PC-3 (cell line): ENCODE measurements around the gene EPS8. TPM values are rescaled to one million over a fixed set of nuclear protein-coding genes. Genes with fewer than 3 reads are reported as not detected.

Experiments
- ATAC-seq: fragments of 200-7000 bp; cut with Tn5 transposase; 2 replicates; pipeline ENCODE4 v1.9.1; 2020; ENCODE audit warnings: mild to moderate bottlenecking, moderate library complexity
- BruUV-seq: library from RNA; stranded (reverse); fragments of 400-500 nt; replicated peaks from 2 replicates; lab custom pipeline; 2021; lab: Mats Ljungman, UMichigan
- CTCF ChIA-PET: fragments of 300-600 bp; sonication (Branson Sonifier 250); formaldehyde crosslinking; loops from one replicate; lab custom pipeline; 2022; ENCODE audit warnings: antibody characterized with exemption; lab: Charles Lee
- POLR2A ChIA-PET: fragments of 300-600 bp; sonication (Branson Sonifier 250); formaldehyde crosslinking; loops from one replicate; lab custom pipeline; 2022; ENCODE audit warnings: antibody characterized with exemption; ENCODE audit not compliant: unreplicated experiment; lab: Charles Lee
- DNase-seq: peaks from one replicate; pipeline ENCODE4 v3.0.0-alpha.2; 2015
- H2AFZ ChIP-seq: fragments of 300-600 bp; sonication (generic); 2 replicates; pipeline ENCODE4 v1.6.0; 2016; ENCODE audit warnings: antibody characterized with exemption, low read length
- H3F3A ChIP-seq: fragments of 300-600 bp; sonication (generic); one replicate; pipeline ENCODE4 v1.6.0; 2017; ENCODE audit warnings: antibody characterized with exemption, low read length, control low read depth, mild to moderate bottlenecking; ENCODE audit not compliant: unreplicated experiment
- H3K27ac ChIP-seq: fragments of 300-600 bp; sonication (generic); 2 replicates; pipeline ENCODE4 v1.5.1; 2016; ENCODE audit warnings: mild to moderate bottlenecking, low read length
- H3K27me3 ChIP-seq: fragments of 300-600 bp; sonication (generic); 2 replicates; pipeline ENCODE4 v1.6.1; 2016; ENCODE audit warnings: low read length, mixed read lengths
- H3K36me3 ChIP-seq: fragments of 300-600 bp; sonication (generic); 2 replicates; pipeline ENCODE4 v1.6.1; 2016; ENCODE audit warnings: low read depth, mixed run types, low read length, mixed read lengths
- H3K4me1 ChIP-seq: fragments of 300-600 bp; sonication (generic); 2 replicates; pipeline ENCODE4 v1.5.1; 2016; ENCODE audit warnings: low read length; ENCODE audit not compliant: insufficient read depth
- H3K4me2 ChIP-seq: fragments of 300-600 bp; sonication (generic); 2 replicates; pipeline ENCODE4 v1.6.0; 2016; ENCODE audit warnings: low read length
- H3K4me3 ChIP-seq: fragments of 300-600 bp; sonication (generic); 2 replicates; pipeline ENCODE4 v1.5.1; 2016; ENCODE audit warnings: mild to moderate bottlenecking, low read length, mixed read lengths
- H3K79me2 ChIP-seq: fragments of 300-600 bp; sonication (generic); 2 replicates; pipeline ENCODE4 v1.6.1; 2017; ENCODE audit warnings: low read length, mixed read lengths
- H3K9ac ChIP-seq: fragments of 300-600 bp; sonication (generic); 2 replicates; pipeline ENCODE4 v1.6.0; 2016; ENCODE audit warnings: mild to moderate bottlenecking, low read length
- H3K9me2 ChIP-seq: fragments of 300-600 bp; sonication (generic); replicated peaks from 2 replicates; pipeline ENCODE4 v1.6.1; 2016; ENCODE audit warnings: mixed run types, low read length, mixed read lengths
- H3K9me3 ChIP-seq: fragments of 300-600 bp; sonication (generic); 2 replicates; pipeline ENCODE4 v1.6.1; 2016; ENCODE audit warnings: low read length, mixed read lengths
- H4K20me1 ChIP-seq: fragments of 300-600 bp; sonication (generic); 2 replicates; pipeline ENCODE4 v1.6.1; 2016; ENCODE audit warnings: low read length, mixed read lengths
- EZH2 ChIP-seq: fragments of 300-600 bp; sonication (generic); IDR thresholded peaks from one replicate; pipeline ENCODE4 v1.6.1; 2017; ENCODE audit warnings: antibody characterized with exemption, mild to moderate bottlenecking, low read length; ENCODE audit not compliant: unreplicated experiment
- EZH2phosphoT487 ChIP-seq: fragments of 300-600 bp; sonication (generic); IDR thresholded peaks from 2 replicates; pipeline ENCODE4 v1.6.1; 2018; ENCODE audit warnings: mild to moderate bottlenecking, antibody characterized with exemption, low read length, borderline replicate concordance
- intact Hi-C: fragments of 100-400 bp; cut with micrococcal nuclease; formaldehyde crosslinking; loops from 2 replicates; pipeline ENCODE4 v1.9.0; 2023
- total RNA-seq: library from RNA; depleted of rRNA; stranded (reverse); fragments of >200 nt; gene quantifications from 2 replicates; pipeline ENCODE4 v1.2.3, GENCODE V29; 2014
- TF ChIP-seq, protein P1 (sequence below): fragments of 300-600 bp; sonication (generic); conservative IDR thresholded peaks from 2 replicates; pipeline ENCODE4 v1.5.1; 2017; ENCODE audit warnings: antibody characterized with exemption, low read depth, mild to moderate bottlenecking, low read length

The EPS8 gene
- total RNA-seq, 1 experiment from 2014 or later = 47.4 TPM

GRCh38 chr12:15608941-15609340, 180.2 kb downstream of the EPS8 start:
- Histone ChIP-seq H3K4me3 (no peak overlapping the region), H3K9me3 (no peaks in the 10 kb centered on the region), H2AFZ (no peak overlapping the region), H3K4me1 (peaks cover 4% of the 10 kb centered on the region; the same call in 1 of the 2 replicates), H3F3A (no peaks in the 10 kb centered on the region), H3K4me2 (no peak overlapping the region), H4K20me1 (no peaks in the 10 kb centered on the region), H3K9me2 (no peaks in the 10 kb centered on the region), H3K79me2 (no peaks in the 10 kb centered on the region), H3K27ac (no peak overlapping the region), H3K9ac (no peak overlapping the region), H3K36me3 (no peaks in the 10 kb centered on the region), H3K27me3 (no peaks in the 10 kb centered on the region)
- intact Hi-C loops = no loop called here
- ChIA-PET CTCF (no interaction called here), POLR2A (no interaction called here)
- TF ChIP-seq, protein P1, sequence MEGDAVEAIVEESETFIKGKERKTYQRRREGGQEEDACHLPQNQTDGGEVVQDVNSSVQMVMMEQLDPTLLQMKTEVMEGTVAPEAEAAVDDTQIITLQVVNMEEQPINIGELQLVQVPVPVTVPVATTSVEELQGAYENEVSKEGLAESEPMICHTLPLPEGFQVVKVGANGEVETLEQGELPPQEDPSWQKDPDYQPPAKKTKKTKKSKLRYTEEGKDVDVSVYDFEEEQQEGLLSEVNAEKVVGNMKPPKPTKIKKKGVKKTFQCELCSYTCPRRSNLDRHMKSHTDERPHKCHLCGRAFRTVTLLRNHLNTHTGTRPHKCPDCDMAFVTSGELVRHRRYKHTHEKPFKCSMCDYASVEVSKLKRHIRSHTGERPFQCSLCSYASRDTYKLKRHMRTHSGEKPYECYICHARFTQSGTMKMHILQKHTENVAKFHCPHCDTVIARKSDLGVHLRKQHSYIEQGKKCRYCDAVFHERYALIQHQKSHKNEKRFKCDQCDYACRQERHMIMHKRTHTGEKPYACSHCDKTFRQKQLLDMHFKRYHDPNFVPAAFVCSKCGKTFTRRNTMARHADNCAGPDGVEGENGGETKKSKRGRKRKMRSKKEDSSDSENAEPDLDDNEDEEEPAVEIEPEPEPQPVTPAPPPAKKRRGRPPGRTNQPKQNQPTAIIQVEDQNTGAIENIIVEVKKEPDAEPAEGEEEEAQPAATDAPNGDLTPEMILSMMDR = no peak
- TF ChIP-seq EZH2 (no peak), EZH2phosphoT487 (no peak)
- no TSS peak for BruUV-seq
- DNase-seq (no peak), ATAC-seq (no peak)

GRCh38 chr12:15608406-15608805, 180.8 kb downstream of the EPS8 start:
- Histone ChIP-seq H3K4me1 (peaks cover 4% of the 10 kb centered on the region; the same call in 1 of the 2 replicates), H3K27me3 (no peaks in the 10 kb centered on the region), H3K9ac (no peak overlapping the region), H3K9me3 (no peaks in the 10 kb centered on the region), H3K9me2 (no peaks in the 10 kb centered on the region), H3K36me3 (no peaks in the 10 kb centered on the region), H3K4me3 (no peak overlapping the region), H3F3A (no peaks in the 10 kb centered on the region), H4K20me1 (no peaks in the 10 kb centered on the region), H2AFZ (no peak overlapping the region), H3K4me2 (no peak overlapping the region), H3K79me2 (no peaks in the 10 kb centered on the region), H3K27ac (no peak overlapping the region)
- no peak for ATAC-seq
- ChIA-PET POLR2A (no interaction called here), CTCF (no interaction called here)
- TF ChIP-seq, protein P1 = no peak
- TF ChIP-seq EZH2 (no peak), EZH2phosphoT487 (no peak)
- intact Hi-C loops = no loop called here
- no TSS peak for BruUV-seq
- DNase-seq = no peak

DNA sequence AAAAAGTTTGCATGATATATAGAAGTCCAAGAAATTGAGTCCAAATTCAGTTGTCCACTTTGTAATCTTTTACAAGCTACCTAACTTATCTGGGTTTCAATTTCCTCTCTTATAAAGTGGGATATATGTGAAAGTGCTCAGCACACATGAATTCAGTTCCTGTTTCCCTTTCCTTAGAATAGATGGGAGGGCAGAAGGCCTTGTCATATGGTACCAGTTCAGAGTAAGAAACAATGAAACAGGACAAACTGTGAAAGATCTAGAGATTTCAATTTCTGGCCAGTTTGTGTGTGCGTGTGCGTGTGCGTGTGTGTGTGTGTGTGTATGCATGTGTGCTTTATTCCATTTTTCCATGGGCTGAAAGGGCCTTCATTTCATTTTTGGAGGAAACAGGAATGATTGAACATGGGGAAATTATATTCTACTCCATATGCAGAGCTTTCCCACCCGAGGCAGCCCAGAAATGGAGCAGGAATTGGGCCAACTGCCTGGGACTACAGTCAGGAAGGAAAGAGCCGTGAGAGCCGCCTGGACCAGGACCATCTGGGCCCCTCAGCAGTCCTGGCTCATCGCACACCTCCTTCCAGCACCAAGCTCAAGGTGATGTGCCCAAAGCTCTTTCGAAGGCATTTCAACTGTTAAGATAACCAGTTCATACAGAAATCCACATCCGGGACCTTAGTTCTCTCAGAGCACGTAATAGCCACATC, 183.2 kb downstream of the EPS8 start:
- intact Hi-C loops = no loop called here
- CTCF ChIA-PET = no interaction called here

More for the DNA sequence above, 183.2 kb downstream of the EPS8 start:
- no TSS peak for BruUV-seq
- no peaks in the 10 kb centered on the region for H3K79me2 ChIP-seq
- H3K27me3 ChIP-seq = no peaks in the 10 kb centered on the region
- H3K4me2 ChIP-seq = no peak overlapping the region
- H4K20me1 ChIP-seq = no peaks in the 10 kb centered on the region
- no peaks in the 10 kb centered on the region for H3K9me2 ChIP-seq
- H3K9me3 ChIP-seq = no peaks in the 10 kb centered on the region
- DNase-seq (no peak), ATAC-seq (no peak)
- no peaks in the 10 kb centered on the region for H3K36me3 ChIP-seq
- H3K9ac ChIP-seq = no peak overlapping the region
- H3K4me1 ChIP-seq = peaks cover 18% of the 10 kb centered on the region
- no peak overlapping the region for H3K27ac ChIP-seq
- no peak overlapping the region for H2AFZ ChIP-seq
- peaks cover 3% of the 10 kb centered on the region for H3F3A ChIP-seq
- H3K4me3 ChIP-seq = no peak overlapping the region
- POLR2A ChIA-PET = no interaction called here
- TF ChIP-seq, protein P1 = no peak
- TF ChIP-seq EZH2 (no peak), EZH2phosphoT487 (no peak)
